SHP77 treated with DMSO at 0.1 percent for 48 hours (cell line): ENCODE data around the gene RNF213.
"Not testable (repeated sequence)": the region's sequence is repeated elsewhere in the genome, so short reads cannot be mapped to it uniquely, and the experiment has no call there.

Source experiments
- DNase-seq: peaks from one replicate; lab custom pipeline; 2025; lab: John Stamatoyannopoulos, UW

The RNF213 gene

DNA sequence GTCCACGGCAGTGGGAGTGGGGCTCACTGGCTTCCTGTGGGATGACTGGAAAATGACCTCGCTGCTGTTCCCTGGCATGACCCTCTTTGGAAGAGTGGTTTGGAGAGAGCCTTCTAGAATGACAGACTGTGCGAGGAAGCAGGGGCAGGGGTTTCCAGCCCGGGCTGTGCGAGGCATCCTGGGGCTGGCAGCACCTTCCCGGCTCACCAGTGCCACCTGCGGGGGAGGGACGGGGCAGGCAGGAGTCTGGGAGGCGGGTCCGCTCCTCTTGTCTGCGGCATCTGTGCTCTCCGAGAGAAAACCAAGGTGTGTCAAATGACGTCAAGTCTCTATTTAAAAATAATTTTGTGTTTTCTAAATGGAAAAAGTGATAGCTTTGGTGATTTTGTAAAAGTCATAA lies 7.8 kb upstream of the RNF213 start:
- DNase-seq: peak; percentile 87

DNA sequence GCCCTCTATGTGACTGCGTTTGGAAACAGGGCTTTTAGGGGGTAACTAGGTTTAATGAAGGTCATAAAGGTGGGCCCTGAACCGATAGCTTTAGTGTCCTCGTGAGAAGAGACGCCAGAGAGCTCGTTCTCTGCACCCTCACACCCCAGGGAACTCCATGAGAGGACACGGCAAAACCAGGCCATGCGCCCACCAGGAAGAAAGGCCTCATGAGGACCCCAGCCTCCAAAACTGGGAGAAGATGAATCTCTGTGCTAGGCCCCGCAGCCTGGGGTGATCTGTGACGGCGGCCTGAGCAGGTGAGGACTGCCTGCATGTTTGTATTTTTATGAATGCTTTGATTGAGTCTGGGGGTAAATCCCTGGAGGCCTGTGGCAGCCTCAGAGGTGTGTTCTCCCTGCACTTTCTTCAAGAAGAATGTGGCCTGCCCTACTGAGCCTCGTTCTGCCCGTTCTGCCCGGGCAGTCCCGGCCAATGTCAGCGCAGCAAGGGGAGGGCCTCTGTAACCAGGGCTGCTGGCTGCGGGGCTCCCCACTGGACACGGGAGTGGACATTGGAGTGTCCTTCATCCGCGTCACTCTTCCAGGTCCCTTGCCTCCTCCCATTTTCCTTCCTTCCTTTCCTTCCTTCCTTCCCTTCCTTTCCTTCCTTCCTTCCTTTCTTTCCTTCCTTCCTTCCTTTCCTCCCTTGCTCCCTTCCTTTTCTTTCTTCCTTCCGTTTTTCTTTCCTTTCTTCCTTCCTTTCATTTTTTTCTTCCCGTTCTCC lies 6.8 kb upstream of the RNF213 start:
- peak; percentile 22 for DNase-seq

DNA sequence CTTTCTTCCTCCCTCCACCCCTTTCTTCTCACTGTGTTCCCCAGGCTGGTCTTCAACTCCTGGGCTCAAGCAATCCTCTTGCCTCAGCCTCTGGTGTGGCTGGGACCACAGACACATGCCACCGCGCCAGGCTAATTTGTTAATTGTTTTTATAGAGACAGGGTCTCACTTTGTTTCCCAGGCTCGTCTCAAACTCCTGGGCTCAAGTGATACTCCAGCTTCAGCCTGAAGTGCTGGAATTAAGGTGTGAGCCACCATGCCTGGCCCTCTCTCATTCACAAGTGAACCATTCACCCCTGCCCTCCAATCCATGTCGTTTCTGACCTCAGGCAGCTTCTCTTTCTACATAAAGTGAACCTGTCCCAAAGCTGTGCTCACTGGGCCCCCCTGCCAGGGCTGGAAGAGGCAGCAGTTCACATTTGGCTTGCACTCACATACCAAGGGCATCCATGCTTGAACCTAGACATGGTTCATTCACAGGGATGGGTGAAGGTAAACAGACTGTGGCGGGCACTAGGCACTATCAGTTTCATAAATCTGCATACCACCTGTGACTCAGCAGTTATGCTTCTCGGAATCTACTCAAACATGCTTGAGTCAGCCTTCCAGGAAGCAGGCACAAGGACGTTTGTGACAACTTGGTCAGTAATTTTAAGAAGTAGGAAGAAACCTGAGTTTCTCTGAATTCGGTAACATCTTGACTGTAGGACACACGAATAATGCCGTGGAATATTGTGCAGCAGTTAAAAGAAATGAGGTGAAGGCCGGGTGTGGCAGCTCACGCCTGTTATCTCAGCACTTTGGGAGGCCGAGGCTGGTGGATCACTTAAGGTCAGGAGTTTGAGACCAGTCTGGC lies 6.0 kb upstream of the RNF213 start:
- DNase-seq: peak; percentile 94

DNA sequence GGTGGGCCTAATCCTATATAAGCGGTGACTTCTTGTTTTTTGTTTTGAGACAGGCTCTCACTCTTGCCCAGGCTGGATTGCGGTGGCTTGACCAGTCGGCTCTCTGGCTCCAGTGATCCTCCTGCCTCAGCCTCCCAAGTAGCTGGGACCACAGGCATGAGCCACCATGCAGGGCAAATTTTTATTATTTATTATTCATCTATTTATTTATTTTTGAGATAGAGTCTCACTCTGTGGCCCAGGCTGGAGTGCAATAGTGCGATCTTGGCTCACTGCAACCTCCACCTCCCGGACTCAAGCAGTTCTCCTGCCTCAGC lies 4.7 kb upstream of the RNF213 start:
- DNase-seq: no peak

DNA sequence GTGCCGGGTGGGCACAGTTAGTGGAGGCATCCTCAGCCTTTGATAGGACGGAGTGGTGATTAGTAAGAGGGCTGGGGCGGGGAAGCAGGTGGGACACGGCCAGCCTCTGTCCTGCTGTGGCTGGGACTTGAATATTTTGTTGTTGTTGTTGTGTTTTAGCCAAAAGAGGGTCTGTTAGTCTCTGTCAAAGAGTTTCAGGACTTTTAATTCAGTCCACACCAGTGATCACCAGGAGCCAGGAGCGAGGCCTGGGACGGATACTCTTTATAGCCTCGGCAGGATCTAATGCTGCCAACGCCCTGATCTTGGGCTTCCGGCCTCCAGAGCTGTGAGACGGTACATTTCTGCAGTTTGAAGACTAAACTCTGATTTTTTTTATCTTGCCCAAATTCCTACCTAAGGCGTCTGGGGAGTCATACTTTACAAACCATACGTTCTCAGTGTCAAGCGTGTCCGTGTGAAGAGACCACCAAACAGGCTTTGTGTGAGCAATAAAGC lies 2.9 kb upstream of the RNF213 start:
- DNase-seq: peak; percentile 56

DNA sequence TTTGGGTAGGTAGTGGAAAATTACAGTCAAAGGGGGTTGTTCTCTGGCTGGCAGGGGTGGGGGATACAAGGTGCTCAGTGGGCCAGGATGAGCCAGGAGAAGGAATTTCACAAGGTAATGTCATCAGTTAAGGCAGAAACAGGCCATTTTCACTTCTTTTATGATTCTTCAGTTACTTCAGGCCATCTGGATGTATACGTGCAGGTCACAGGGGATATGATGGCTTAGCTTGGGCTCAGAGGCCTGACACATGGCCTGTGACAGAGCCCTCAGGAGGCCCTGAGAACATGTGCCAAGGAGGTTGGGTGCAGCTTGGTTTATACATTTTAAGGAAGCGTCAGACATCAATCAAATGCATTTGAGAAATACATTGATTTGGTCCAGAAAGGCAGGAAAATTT lies 2.4 kb upstream of the RNF213 start:
- not testable (repeated sequence) for DNase-seq

DNA sequence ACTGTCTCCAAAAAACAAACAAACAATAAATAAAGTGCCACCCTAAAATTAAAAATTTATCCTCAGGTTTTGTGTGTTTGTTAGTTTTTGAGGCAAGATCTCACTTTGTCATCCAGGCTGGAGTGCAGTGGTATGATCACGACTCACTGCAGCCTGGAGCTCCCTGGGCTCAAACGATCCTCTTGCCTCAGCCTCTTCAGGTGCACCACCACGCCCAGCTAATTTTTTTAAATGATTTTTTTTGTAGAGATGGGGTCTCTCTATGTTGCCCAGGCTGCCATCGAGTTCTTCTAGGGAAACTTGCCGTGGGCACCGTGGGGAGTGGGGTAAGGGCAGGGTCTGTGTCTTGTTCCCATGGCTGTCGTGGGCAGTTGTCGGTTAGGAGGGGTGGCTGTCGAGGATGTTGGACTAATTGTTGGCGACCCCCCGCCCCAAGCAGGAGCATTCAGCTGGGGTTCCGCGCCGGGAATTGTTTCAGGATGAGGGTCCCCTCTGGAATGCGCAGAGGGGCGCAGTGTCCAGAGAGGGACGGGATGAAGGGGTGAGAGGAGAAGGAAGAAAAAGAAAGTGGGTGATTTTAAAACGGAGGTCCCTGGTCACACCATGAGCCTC lies 1.1 kb upstream of the RNF213 start:
- peak; percentile 15 for DNase-seq

DNA sequence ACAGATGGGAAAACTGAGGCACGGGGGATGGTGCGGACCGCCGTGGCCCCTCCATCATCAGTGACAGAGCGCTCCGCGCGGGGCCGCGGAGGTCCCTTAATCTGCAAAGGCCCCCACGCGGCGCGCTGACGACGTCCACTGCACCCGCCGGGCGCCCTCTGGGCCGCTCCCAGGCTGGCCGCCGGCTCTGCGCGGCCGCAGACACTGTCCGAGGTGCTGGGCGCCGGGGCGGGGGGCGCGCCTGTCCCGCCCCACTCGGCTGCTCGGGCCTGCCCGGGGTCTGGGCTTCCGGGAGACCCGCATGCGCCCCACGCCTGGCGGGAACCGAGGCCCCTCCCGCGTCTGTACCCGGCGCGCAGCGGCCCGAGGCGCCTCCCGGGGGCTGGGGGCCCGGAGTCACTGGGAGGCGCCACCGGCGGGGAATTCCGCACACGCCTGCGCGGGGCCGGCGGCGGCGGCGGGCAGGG lies 550 bp upstream of the RNF213 start:
- peak; percentile 43 for DNase-seq

DNA sequence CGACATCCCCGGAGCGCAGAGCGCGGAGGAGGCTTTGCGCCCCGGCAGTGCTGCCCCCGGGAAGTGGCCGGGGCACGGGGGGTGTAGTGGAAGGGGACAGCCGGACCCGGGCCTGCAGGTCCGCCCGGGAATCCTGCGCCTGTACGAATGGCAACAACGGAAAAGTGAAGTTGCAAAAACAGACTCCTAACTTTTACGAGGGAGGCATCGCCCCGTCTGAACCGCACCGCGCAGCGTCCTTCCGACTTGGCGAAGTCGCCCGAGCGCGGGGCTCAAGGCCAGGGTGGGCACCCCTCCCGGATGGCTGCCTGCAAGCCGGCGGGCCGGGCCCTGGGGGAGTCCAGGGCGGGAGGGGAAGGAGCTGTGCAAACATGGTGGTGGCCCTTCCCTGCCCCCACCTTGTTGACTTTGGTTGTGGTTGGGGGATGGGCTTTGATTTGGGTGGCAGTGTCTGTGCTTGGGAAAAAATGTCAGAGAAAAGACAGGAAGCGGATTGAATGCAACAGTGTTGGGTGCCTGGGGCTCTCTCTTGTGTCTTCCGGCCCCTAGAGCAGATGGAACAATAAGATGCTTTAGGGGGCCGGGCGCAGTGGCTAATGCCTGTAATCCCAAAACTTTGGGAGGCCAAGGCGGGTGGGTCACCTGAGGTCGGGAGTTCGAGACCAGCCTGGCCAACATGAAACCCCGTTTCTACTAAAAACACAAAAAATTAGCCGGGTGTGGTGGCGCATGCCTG lies 675 bp downstream of the RNF213 start:
- DNase-seq: peak; percentile 51

DNA sequence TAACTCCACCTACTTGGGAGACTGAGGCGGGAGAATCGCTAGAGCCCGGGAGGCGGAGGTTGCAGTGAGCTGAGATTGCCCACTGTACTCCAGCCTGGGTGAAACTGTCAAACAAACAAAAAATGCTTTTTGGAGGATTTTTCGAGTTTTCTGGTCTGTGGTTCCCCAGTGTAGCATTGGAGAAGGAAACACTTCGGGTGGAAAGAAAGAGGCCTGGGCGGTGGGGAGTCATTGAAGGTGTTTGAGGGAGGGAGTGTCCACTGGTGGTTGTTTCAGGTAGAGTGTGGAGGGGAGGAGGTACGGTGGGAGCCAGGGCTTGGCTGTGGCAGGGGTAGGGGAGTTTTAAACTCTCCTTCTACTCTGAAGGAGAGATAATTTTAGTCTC lies 1.2 kb downstream of the RNF213 start:
- no peak for DNase-seq

DNA sequence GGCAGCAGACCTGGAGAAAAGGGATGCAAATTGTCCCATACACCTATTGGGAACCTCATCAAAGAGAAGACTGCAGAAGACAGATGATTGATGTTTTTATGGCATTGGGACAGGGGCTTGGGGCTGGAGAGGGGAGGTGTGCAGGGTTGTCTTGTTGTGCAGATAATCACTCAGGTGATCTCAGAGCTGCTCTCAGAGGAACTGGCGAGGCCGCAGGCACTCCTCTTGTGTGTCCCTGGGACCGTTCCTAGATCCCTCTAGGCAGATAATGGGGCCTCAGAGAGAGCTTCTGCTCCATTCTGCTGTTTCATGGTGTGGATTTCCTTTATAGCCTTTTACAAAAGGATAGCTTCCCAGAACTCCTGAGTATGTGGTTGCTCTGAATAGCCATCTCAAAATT lies 1.6 kb downstream of the RNF213 start:
- DNase-seq: no peak

DNA sequence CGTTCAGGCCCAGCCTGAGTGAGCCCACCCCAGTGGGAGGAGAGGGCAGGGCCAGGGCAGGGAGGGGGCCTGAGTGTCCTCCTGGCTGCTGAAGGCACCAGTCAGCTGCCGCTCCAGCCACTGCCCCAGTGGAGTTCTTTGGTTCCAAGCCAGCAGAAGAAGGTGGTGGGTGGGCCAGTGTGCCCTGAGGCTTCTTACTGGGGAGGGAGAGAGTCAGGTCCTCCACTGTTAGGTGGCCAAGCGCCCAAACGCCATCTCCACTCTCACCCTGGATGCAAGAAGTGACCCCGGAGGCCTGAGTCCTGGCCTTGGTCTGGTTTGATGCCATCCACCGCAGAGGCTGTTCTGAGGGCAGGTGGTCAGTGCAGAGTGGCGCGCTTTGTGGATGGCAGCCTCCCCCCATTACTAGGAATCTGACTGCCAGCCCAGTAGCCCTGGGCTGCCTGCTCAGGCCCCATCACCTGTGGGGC lies 2.2 kb downstream of the RNF213 start:
- no peak for DNase-seq

DNA sequence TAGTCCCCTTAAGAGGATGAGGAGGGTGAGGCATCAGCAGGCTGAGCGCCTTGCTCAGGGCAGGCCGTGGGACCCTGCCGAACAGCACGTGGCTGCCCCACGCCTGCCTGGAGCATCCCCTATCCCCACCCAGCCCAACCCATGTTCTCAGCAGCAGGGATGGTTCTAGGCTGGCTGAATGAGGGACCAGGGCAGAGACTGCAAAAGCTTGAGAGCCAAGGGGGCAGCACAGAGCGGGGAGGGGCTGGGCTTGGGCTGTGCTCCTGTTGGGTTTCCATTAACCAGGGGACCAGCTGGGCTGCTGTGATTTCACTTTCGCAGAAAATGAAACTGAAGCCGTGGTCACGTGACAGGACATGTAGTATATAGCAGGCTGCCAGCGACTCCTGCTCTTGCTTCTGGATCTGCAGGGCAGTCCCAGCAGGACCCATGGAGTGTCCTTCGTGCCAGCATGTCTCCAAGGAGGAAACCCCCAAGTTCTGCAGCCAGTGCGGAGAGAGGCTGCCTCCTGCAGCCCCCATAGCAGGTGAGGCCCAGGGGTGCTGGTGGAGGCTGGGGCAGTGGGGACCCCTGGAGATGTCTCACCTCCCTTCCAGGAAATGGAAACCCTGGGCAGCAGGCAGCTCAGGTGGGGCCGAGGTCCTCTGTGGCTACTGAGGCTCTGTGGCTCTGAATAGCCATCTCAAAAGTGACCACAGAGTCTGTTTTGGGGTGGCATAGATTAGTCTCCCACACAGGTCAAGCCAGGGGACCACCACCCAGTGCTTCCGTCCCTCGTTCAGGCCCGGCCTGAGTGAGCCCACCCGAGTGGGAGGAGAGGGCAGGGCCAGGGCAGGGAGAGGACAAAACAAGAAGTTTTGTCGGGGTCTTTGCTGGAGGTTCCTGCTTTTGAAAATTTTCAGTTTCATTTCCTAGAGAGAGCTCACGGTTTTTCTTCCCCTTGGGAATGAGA lies 2.9 kb downstream of the RNF213 start:
- DNase-seq: peak; percentile 59

DNA sequence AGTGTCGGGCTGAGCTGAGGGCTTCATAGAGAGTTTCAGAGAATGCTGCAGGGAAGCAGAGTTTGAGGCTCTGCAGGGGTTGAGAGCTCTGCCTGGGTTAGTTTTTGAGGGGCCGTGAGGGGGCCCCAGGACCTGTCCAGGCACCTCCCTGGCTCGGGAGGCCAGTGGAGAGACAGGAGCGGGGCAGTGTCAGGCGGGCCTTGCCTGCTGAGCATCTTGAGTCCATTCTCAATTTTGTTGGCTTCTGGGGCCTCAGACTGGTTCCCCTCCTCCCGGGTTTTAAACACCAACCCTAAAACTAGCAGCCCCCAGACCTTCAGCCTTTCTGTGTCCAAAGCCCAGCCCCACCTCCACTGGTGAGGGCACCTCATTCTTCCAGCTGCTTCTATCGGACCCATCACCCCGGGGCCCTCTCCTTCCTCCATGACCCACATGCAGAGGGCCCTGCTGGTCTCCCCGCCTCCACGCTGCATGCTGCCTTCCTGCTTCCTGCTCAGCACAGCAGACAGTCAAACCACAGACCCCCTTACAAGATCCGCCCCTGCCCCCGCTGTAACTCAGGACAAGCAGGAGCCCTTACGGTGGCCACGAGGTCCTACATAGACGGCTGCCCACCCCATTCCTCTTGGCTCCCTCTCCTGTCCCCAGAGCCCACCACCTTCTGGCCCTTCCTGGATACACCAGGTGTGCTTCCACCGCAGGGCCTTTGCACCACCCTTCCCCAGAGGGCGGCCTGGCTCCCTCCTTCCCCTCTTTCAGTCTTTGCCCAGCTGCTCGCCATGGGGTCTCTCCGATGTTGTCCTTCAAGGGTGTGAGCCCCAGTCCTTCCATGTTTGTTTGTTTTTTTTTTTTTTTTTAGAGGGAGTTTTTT lies 3.8 kb downstream of the RNF213 start:
- DNase-seq: no peak

DNA sequence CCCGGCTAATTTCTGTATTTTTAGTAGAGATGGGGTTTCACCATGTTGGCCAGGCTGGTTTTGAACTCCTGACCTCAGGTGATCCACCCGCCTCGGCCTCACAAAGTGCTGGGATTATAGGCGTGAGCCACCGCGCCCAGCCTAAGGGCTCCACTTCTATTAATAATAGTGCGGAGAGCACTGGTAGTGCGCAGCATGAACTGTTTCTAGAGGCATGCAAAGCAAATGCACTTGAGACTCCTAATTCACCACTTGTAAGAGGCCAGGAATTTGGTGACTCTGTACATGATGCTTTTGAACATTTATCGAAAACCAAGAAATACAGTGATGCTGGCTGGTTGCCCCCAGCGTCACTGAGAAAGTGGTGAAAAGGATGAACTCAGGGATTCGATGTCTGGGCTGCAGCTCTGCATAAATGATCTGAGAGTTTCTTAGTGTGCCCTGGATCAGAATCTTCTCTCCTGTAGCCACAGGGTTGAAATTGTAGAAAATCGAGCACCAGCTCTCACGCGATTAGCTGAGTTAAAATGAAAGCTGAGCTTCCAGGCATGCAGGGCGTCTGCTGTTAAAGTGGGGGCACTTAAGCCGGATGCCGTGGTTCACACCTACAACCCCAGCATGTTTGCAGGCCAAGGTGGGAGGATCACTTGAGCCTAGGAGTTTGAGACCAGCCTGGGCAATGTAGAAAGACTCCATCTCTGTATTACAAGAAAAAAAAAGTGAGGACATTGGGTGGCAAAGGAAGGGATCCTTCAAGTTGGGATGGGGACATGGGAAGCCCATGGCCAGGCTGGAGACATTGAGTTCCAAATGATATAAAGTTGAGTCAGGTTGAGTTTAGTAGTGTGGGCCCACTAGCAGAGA lies 4.8 kb downstream of the RNF213 start:
- DNase-seq: no peak

DNA sequence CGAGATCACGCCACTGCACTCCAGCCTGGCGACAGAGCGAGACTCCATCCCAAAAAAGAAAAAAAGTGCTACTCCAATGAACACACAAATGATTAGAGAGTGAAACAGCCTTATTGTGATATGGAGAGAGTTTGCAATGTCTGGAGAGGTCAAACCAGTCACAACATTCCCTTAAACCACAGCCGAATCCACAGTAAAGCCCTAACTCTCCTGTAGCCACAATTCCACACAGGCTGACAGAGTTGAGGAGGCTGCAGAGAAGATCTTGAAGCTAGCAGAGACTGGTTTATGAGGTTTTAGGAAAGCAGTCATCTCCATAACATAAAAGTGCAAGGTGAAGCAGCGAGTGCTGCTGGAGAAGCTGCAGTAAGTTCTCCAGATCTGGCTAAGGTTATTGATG lies 6.7 kb downstream of the RNF213 start:
- DNase-seq: no peak

DNA sequence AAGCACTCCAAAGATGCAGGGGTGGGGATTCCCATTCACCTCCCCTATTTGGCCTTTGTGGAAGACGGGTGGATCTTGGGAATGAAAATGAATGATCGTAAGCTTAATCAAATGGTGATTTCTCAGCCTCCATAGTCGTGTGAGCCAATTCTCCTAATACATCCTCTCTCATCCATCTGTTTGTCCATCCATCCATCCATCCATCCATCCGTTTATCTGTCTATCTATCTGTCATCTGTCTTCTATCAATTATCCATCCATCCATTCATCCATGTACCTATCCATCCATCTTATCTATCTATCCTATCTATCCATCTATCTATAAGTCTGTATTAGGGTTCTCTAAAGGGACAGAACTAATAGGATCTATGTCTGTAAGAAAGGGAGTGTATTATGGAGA lies 7.8 kb downstream of the RNF213 start:
- no peak for DNase-seq

DNA sequence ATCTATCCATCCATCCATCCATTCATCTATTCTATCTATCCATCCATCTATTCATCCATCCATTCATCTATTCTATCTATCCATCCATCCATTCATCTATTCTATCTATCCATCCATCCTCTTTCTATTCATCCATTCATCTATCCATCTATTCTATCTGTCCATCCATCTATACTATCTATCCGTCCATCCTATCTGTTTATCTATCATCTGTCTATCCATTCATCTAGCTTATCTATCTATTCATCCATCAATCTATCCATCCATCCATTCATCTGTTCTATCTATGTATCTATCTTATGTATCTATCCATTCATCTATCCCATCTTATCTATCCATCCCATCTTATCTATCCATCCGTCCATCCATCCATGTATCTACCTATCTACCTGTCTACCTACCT lies 8.8 kb downstream of the RNF213 start:
- no peak for DNase-seq

DNA sequence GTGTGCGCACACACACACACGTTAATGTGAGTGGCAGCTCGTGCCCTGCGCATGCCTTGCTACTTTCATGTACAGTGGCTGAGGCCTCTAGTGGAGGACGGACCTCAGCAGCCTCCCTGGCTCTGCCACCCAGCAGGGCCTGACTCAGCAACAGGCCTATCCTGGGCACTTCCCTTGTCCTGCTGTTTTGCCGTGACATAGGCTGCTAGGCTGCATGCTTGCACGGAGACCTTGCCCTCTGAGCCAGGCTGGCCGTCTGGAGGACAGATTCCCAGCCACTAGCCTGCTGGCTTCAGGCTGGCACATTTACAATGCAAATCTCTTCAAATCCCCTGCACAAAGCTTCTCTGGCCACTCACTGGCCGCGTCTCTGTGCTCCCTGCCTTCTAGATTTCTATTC lies 9.5 kb downstream of the RNF213 start:
- no peak for DNase-seq
